GM18511 (cell line): ENCODE measurements around the gene RPS3.

Experiments used
- ATAC-seq: cut with Tn5 transposase; IDR thresholded peaks from one replicate; pipeline ENCODE4 v1.9.1; 2021; ENCODE audit warnings: mild to moderate bottlenecking, moderate library complexity; ENCODE audit not compliant: unreplicated experiment

The RPS3 gene

GRCh38 chr11:75433443-75433842 lies 34.1 kb downstream of the RPS3 start:
- no peak for ATAC-seq

- no peak for ATAC-seq
Observed at GRCh38 chr11:75434051-75434450, 34.7 kb downstream of the RPS3 start.

GRCh38 chr11:75434886-75435570 lies 35.7 kb downstream of the RPS3 start:
- no peak for ATAC-seq

- ATAC-seq: no peak
Observed at GRCh38 chr11:75435571-75435925, 36.2 kb downstream of the RPS3 start.

- ATAC-seq: no peak
Observed at GRCh38 chr11:75436806-75437205, 37.5 kb downstream of the RPS3 start.

GRCh38 chr11:75437966-75438659 lies 38.8 kb downstream of the RPS3 start:
- ATAC-seq: no peak

GRCh38 chr11:75439026-75439425 lies 39.7 kb downstream of the RPS3 start:
- ATAC-seq: no peak

GRCh38 chr11:75439495-75440120 lies 40.3 kb downstream of the RPS3 start:
- ATAC-seq: no peak

- no peak for ATAC-seq
Observed at GRCh38 chr11:75440960-75441803, 41.9 kb downstream of the RPS3 start.

- no peak for ATAC-seq
Observed at GRCh38 chr11:75441804-75442132, 42.5 kb downstream of the RPS3 start.

GRCh38 chr11:75442161-75442885 lies 43.0 kb downstream of the RPS3 start:
- ATAC-seq: no peak

GRCh38 chr11:75443043-75443442 lies 43.7 kb downstream of the RPS3 start:
- ATAC-seq: no peak

GRCh38 chr11:75445315-75445953 lies 46.1 kb downstream of the RPS3 start:
- no peak for ATAC-seq

- ATAC-seq: no peak
Observed at GRCh38 chr11:75447415-75447814, 48.1 kb downstream of the RPS3 start.

- no peak for ATAC-seq
Observed at GRCh38 chr11:75449271-75449670, 50.0 kb downstream of the RPS3 start.

GRCh38 chr11:75449776-75450175 lies 50.5 kb downstream of the RPS3 start:
- ATAC-seq: no peak

GRCh38 chr11:75450236-75450635 lies 50.9 kb downstream of the RPS3 start:
- ATAC-seq: no peak

- ATAC-seq: no peak
Observed at GRCh38 chr11:75450826-75451821, 51.8 kb downstream of the RPS3 start.
